Activated CD8-positive, alpha-beta memory T cell treated with anti-CD3 and anti-CD28 coated beads, Interleukin-2, amount 10 ng/mL, durations not matched to agents 7 days and 5 days (primary cell): Measurements from ENCODE around the gene DQX1. TPM values are rescaled to one million over a fixed set of nuclear protein-coding genes. Genes with fewer than 3 reads are reported as not detected.

ENCODE experiments used
- ATAC-seq: fragments of 150-1000 bp; cut with Tn5 transposase; one replicate; pipeline ENCODE4 v1.10.0; 2021; ENCODE audit warnings: moderate library complexity
- CTCF ChIA-PET: fragments of 350-600 bp; sonication (Branson Sonifier 250); formaldehyde crosslinking; loops from one replicate; lab custom pipeline; 2021; ENCODE audit warnings: antibody characterized with exemption; lab: Charles Lee
- DNase-seq: peaks from one replicate; pipeline ENCODE4 v3.0.0-alpha.2; 2020
- H3K27ac Mint-ChIP-seq: one replicate; pipeline ENCODE4 v1.8.0; 2021; ENCODE audit warnings: mild to moderate bottlenecking, mixed read lengths
- H3K27me3 Mint-ChIP-seq: one replicate; pipeline ENCODE4 v1.8.0; 2021; ENCODE audit warnings: mixed read lengths
- H3K36me3 Mint-ChIP-seq: one replicate; pipeline ENCODE4 v1.8.0; 2021; ENCODE audit warnings: mild to moderate bottlenecking, mixed read lengths
- H3K4me1 Mint-ChIP-seq: one replicate; pipeline ENCODE4 v1.8.0; 2021; ENCODE audit warnings: mixed read lengths
- H3K4me3 Mint-ChIP-seq: one replicate; pipeline ENCODE4 v1.8.0; 2021; ENCODE audit warnings: mild to moderate bottlenecking, moderate library complexity, mixed read lengths
- H3K9me3 Mint-ChIP-seq: one replicate; pipeline ENCODE4 v1.8.0; 2022; ENCODE audit warnings: low read depth, mixed read lengths
- total RNA-seq, 2 experiments: library from RNA; stranded (reverse); gene quantifications; one replicate each; pipeline ENCODE4 v1.2.3, GENCODE V29; 2021

DQX1 gene
- total RNA-seq, 2 experiments from 2014 or later = 0.38 to 0.94 TPM

DNA sequence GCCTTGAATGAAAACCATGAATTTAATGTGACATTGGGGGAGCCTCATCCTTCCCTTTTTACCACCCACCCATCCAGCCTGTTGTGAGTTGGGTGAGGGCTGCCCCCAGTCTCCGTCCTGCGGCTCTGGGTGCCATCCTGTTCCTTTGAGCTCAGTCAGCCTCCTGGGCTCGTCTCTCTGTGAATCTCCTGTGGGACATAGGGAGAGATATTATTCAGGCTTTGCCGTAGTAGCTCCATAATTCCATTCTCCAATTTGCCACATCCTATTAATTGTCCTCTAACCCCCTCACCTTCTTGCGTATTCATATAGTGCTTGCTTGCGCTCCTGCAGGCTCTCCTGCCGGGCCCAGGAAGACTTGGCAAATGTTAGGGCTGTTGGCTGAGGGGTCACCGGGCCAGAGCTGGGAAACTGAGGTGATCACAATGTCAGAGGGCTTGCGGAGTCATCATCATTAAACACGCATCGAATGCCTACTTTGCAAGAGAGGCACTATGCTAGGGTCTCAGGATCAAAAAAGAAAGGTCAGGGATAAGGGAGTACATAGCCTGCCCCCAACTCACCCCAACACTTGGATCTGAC is 709 bp upstream of the DQX1 start:
- Mint-ChIP-seq H3K36me3 (peaks cover 36% of the 10 kb centered on the region), H3K27ac (no peak overlapping the region), H3K9me3 (no peaks in the 10 kb centered on the region), H3K4me3 (no peak overlapping the region), H3K27me3 (peaks cover 3% of the 10 kb centered on the region), H3K4me1 (peaks cover 39% of the 10 kb centered on the region)
- CTCF ChIA-PET = interaction anchor here (0.7 to 5.9 kb wide), 8 partner anchors 10 to 135 kb away, joined by 3 to 39 read pairs (median 4); partner anchors contain the start of genes CCDC142, LBX2, TLX2 and TTC31
- DNase-seq (no peak), ATAC-seq (no peak)

DNA sequence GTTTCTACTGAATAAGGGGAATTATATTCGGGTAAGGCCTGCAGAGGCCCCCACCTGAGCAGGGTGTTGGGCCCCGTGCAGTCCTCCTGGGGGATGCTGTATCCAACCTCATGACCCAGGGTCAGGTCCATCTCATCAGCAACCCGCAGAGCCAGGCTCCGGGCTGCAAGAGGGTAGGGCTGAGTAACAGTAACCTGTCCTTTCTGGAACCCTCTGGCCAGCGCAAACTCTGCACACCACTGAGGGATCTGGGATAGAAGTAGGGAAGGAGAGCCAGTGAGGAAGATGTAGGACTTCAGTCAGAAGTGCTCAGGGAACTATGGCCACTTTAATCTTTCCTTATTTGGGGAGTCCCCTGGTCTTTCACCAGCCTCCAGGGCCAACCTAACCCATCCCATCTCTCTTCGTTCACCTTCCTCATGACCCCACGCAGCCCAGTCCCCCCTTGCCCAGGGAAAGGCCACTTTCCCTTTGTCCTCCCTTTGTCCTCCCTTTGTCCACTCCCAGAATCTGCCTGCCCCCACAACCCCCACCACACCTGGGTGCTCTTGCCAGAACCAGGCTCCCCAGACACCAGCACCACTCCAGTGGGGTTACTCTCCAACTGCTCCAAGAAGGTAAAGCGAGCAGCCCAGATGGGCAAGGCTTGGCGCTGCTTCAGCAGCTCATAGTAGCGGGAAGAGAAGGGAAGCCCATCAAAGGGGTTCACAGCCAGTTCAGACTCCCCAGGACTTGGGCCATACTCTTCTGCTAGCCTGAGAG is 895 bp downstream of the DQX1 start:
- no peak overlapping the region for H3K27ac Mint-ChIP-seq
- peaks cover 26% of the 10 kb centered on the region for H3K4me1 Mint-ChIP-seq
- H3K9me3 Mint-ChIP-seq = no peaks in the 10 kb centered on the region
- peaks cover 12% of the 10 kb centered on the region for H3K27me3 Mint-ChIP-seq
- DNase-seq = no peak
- ATAC-seq = no peak
- no peak overlapping the region for H3K4me3 Mint-ChIP-seq
- CTCF ChIA-PET = interaction anchor here (1.6 to 1.9 kb wide), 2 partner anchors 11 to 42 kb away, joined by 4 to 5 read pairs; partner anchors contain the start of genes CCDC142, TLX2 and TTC31
- peaks cover 33% of the 10 kb centered on the region for H3K36me3 Mint-ChIP-seq

DNA sequence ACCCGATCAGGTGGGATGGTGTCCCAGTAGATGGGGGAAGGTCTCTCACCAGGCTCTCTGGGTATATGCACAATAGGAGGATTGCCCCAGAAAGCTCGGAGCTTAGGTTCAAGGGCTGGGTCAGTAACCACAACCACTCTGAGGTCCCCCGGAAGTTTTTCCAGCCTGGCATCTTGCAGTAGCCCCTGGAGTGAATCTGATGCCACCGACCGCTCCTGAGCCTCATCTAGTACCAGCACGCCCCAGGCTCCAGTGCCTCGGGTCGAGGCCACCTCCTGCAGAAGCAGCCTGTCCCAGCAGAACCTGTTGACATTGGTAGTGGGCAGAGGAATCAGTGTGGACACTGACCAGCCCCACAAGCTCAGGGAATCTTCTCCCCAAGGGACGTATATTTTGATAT is 2.0 kb downstream of the DQX1 start:
- peaks cover 23% of the 10 kb centered on the region for H3K27me3 Mint-ChIP-seq

DNA sequence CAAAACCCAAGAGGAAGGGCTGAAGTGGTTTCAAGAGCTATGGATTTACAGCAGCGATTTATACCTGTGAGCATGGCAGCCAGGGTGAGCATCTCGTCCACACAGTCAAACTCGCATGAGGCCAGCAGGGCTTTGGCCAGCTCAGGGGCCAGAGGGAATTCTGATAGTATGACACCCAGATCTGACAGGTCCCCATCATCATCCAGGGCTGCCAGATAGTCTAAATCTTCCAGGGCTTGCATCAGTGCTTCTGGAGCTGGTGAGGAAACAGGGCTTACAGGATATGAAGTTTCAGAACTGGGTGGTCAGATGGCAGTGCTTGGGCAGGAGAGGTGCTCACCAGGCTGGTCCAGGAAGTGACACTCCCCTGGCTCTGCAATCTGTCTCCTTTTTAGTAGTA is 3.5 kb downstream of the DQX1 start:
- no peaks in the 10 kb centered on the region for H3K9me3 Mint-ChIP-seq
- no peak overlapping the region for H3K27ac Mint-ChIP-seq
- DNase-seq (no peak), ATAC-seq (peak; percentile 28)
- H3K4me1 Mint-ChIP-seq = peaks cover 11% of the 10 kb centered on the region
- CTCF ChIA-PET = interaction anchor here (1.2 to 1.8 kb wide), 4 partner anchors 10 to 63 kb away, joined by 3 to 8 read pairs (median 4); no protein-coding TSS in a partner anchor
- peaks cover 38% of the 10 kb centered on the region for H3K27me3 Mint-ChIP-seq
- H3K4me3 Mint-ChIP-seq = no peak overlapping the region
- peaks cover 19% of the 10 kb centered on the region for H3K36me3 Mint-ChIP-seq

More for the DNA sequence above, 2.0 kb downstream of the DQX1 start:
- Mint-ChIP-seq H3K36me3 (peaks cover 32% of the 10 kb centered on the region), H3K27ac (no peak overlapping the region), H3K9me3 (no peaks in the 10 kb centered on the region), H3K4me1 (peaks cover 26% of the 10 kb centered on the region), H3K4me3 (no peak overlapping the region)
- no peak for ATAC-seq
- DNase-seq = no peak
- CTCF ChIA-PET = no interaction called here

DNA sequence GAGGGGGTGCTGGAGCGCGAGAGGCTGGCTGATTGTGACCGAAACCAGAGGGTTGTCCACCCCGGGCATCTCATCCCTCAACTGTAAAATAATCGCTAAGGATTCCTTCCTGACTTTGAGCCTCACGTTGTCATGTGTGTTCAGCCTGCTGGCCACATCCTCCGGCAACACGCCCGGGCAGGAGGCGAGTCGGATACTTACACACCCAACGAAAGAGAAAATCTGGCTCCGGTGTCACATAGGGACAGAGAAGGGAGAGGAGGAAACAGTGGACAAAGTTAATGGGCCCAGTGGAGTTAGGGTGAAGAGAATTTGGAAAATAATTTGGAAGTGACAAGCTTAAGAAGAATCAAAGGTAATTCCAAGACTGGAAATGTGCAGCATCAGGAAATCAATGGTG is 9.4 kb downstream of the DQX1 start:
- peaks cover 5% of the 10 kb centered on the region for H3K36me3 Mint-ChIP-seq
- ATAC-seq (no peak), DNase-seq (no peak)
- peak overlapping the region; percentile 23 for H3K27ac Mint-ChIP-seq
- H3K27me3 Mint-ChIP-seq = peaks cover 81% of the 10 kb centered on the region
- CTCF ChIA-PET = interaction anchor here (0.9 to 3.4 kb wide), 4 partner anchors 10 to 34 kb away, joined by 4 to 12 read pairs (median 6); partner anchors contain the start of genes AUP1, CCDC142, DQX1 and HTRA2
- no peaks in the 10 kb centered on the region for H3K9me3 Mint-ChIP-seq
- peaks cover 27% of the 10 kb centered on the region for H3K4me1 Mint-ChIP-seq
- H3K4me3 Mint-ChIP-seq = peak overlapping the region; percentile 62

DNA sequence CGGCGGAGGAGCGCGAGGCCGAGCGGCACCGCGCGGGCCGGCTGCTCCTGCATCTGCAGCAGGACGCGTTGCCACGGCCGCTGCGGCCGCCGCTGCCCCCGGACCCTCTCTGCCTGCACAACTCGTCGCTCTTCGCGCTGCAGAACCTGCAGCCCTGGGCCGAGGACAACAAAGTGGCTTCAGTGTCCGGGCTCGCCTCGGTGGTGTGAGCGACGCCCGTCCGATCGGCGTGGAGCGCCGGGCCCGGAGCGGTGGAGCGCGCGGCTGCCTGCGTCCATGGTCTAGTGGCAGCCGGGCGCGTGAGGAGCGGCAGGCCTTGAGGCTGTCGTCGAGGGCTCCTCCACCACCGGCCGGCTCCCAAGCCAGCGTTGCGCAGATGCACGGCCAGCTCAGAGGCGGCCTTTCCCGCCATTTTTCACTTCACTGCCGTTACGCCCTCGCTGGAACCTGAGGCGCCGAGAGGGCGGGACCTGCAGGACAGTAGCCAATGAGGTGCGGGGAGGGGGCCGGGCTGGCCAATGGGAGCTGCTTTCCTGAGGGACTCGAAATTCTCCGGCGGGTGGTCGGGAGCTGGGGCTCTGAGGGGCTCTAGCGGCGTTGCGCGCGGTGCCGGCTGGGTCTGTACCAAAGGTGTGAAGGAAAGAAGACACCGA is 9.9 kb downstream of the DQX1 start:
- CTCF ChIA-PET = interaction anchor here (0.9 to 4.2 kb wide), 5 partner anchors 9 to 33 kb away, joined by 4 to 21 read pairs (median 7); partner anchors contain the start of genes AUP1, CCDC142, DQX1 and HTRA2
- H3K4me3 Mint-ChIP-seq = peak overlapping the region; percentile 62
- H3K9me3 Mint-ChIP-seq = no peaks in the 10 kb centered on the region
- H3K4me1 Mint-ChIP-seq = peaks cover 32% of the 10 kb centered on the region
- H3K27ac Mint-ChIP-seq = no peak overlapping the region
- peak; percentile 82 for ATAC-seq
- peak; percentile 83 for DNase-seq
- H3K27me3 Mint-ChIP-seq = peaks cover 86% of the 10 kb centered on the region
- peaks cover 5% of the 10 kb centered on the region for H3K36me3 Mint-ChIP-seq

DNA sequence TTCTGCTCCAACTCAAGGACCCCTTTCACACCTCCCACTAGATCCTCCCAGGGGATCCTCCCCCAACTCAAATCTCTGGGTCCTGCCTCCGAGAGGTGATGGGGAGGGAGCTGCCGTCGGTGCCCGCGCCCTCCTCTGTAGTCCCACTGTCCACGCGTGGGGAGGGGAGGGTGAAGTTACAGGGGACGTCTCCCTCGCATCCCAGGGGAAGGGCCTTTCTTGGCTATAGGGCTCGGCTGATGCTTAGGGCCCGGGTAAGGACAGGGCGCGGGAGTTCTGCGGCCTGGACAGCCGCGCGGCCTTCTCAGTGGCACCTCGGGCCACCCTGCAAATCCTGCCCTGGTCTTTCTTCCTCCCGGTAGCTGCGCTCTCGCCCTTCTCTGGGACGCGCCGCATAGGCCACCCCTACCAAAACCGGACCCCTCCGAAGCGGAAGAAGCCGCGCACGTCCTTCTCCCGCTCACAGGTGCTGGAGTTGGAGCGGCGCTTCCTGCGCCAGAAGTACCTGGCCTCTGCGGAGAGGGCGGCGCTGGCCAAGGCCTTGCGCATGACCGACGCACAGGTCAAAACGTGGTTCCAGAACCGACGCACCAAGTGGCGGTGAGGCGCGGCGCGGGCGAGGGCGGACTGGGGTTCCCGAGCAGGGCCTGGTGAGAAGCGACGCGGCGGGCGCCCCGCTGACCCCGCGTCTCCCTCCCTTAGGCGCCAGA is 10.6 kb downstream of the DQX1 start:
- Mint-ChIP-seq H3K27ac (no peak overlapping the region), H3K4me3 (peak overlapping the region; percentile 62), H3K27me3 (peaks cover 84% of the 10 kb centered on the region), H3K9me3 (no peaks in the 10 kb centered on the region), H3K4me1 (peaks cover 35% of the 10 kb centered on the region), H3K36me3 (peaks cover 5% of the 10 kb centered on the region)
- no peak for ATAC-seq
- DNase-seq = no peak
- CTCF ChIA-PET = interaction anchor here (1.4 to 4.2 kb wide), 5 partner anchors 9 to 71 kb away, joined by 3 to 21 read pairs (median 4); partner anchors contain the start of genes AUP1 and HTRA2

DNA sequence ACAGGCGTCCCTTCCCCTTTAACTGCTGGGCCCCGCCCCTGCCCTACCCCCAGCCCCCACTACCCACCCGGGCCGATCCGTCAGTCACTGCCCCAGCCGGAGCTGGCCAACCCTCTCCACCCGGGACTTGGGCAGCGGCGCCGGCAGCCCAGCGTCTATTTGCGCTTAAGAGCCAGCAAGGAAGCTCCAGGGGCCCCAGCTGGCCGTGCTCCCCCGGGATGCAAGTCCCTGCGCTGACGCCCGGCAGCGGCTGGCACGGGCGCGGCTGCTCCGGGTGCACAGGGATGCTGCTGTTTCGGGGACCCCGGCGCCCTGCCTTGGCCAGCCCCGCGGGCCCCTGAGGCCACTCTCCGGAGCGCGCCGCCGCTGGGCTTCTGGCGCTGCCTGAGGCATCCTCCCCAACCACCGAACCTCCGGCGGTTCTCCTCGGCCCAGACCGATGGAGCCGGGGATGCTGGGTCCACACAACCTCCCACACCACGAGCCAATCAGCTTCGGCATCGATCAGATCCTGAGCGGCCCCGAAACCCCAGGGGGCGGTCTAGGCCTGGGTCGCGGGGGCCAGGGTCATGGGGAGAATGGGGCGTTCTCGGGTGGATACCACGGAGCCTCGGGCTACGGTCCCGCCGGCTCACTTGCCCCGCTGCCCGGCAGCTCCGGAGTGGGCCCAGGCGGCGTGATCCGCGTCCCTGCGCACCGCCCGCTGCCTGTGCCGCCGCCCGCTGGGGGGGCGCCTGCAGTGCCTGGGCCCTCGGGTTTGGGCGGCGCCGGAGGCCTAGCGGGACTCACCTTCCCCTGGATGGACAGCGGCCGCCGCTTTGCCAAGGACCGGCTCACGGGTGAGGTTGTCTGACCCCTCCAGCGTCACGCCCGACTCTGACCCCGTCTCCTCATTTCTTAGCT is 11.4 kb downstream of the DQX1 start, which contains the start of gene TLX2:
Gene TLX2, plus strand, starts transcription at position 83 of the 903 bp plus-strand sequence. Its CDS starts 357 bp downstream, at position 440.
- no peak within 1 kb of the TSS for H3K27ac Mint-ChIP-seq
- peak within 1 kb of the TSS; percentile 62 for H3K4me3 Mint-ChIP-seq
- no peaks in the 10 kb centered on the region for H3K9me3 Mint-ChIP-seq
- peaks cover 39% of the 10 kb centered on the region for H3K4me1 Mint-ChIP-seq
- peaks cover 5% of the 10 kb centered on the region for H3K36me3 Mint-ChIP-seq
- DNase-seq (no peak), ATAC-seq (peak; percentile 29)
- peaks cover 78% of the 10 kb centered on the region for H3K27me3 Mint-ChIP-seq
- CTCF ChIA-PET = interaction anchor here (0.8 to 4.2 kb wide), 8 partner anchors 8 to 72 kb away, joined by 3 to 21 read pairs (median 4); partner anchors contain the start of genes AUP1, DQX1 and HTRA2

DNA sequence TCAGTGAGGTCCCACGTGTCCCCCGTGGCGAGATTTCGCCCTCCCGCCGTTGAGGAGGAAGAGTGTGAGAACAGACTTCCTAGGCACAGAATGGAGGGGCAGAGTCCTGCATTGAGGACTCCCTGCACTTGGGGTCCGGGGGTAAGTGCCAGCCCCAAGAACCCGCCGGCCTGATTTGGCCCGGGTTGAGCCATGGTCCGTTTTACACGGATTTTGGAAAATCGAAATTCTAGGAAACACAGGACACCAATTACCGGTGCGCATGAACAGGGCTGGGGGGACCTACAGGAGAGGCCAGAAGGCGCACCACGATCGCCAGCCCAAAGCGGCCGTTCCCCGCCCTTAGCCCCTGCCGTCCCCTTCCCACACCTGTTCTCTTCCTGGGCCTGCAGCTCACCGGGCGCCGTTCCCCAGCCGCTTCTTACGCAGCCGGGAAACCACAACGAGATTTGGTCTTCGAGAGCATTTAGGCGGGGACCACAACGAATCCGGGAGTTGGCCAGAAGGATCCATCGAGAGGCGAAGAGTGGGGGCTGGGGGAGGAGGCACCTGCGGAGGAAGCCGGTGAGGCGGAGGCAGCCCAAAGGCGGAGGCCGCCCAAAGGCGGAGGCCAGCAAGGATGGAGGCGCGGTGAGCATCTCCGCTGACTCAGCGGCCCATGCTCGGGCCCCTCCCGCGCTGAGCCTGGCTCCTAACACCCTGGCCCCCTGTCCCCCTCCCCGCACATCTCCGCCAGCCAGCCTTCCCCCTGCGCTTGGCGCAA is 12.2 kb downstream of the DQX1 start:
- no peaks in the 10 kb centered on the region for H3K9me3 Mint-ChIP-seq
- no peak overlapping the region for H3K27ac Mint-ChIP-seq
- DNase-seq (no peak), ATAC-seq (peak; percentile 44)
- H3K27me3 Mint-ChIP-seq = peaks cover 70% of the 10 kb centered on the region
- H3K4me3 Mint-ChIP-seq = peak overlapping the region; percentile 46
- CTCF ChIA-PET = interaction anchor here (0.8 to 4.2 kb wide), 8 partner anchors 10 to 73 kb away, joined by 3 to 21 read pairs (median 4); partner anchors contain the start of genes DQX1 and LBX2
- H3K36me3 Mint-ChIP-seq = peaks cover 5% of the 10 kb centered on the region
- peaks cover 39% of the 10 kb centered on the region for H3K4me1 Mint-ChIP-seq

DNA sequence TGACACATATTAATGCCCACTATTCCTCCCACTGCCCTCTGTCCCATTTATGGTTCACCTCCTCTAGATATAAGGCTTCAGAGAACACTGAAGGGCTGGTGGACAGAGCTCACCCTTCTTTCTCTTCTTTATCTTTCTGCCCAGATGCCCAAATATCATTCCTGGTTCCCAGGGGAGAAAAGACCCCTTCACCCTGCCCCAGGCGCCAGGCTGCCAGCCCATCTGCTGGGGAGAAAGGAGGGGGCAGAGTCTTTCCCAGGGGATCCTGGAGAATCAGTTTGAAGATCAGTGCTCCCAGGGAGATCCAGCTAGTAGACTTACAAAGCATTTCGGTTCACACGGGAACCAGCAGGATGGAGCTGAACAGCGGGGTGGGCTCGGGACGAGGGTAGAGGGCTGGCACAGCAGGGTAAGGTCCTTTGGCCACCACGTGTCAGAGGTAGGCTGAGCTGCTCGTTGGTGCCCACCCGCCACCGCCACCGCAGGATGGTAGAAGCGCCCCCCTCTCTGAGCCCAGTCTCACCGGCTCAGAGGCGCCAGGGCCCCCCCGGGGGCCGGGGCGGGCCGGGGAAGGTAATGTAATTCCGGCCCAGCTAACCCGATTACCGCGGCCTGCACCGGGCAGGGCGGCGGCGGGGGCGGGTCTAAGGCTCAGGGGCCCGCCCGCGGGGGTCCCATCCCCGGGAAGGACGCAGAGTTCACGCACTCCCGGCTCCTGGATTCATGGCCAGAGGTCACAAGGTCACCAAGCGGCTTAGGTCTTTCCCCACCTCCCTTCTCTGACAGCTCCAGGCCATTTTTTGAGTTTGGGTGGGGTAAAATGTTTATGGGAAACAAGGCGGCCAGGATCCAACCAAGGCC is 13.1 kb downstream of the DQX1 start:
- Mint-ChIP-seq H3K27me3 (peaks cover 62% of the 10 kb centered on the region), H3K4me3 (peak overlapping the region; percentile 46), H3K9me3 (no peaks in the 10 kb centered on the region), H3K27ac (no peak overlapping the region), H3K36me3 (peaks cover 5% of the 10 kb centered on the region), H3K4me1 (peaks cover 45% of the 10 kb centered on the region)
- ATAC-seq = no peak
- DNase-seq = no peak
- CTCF ChIA-PET = interaction anchor here (0.7 to 4.2 kb wide), 5 partner anchors 9 to 53 kb away, joined by 3 to 21 read pairs (median 4); partner anchors contain the start of gene LBX2
